HS-27A (cell line): ENCODE measurements around the gene HELZ2.
"Not testable (repeated sequence)": the region's sequence is repeated elsewhere in the genome, so short reads cannot be mapped to it uniquely, and the experiment has no call there.

ENCODE experiments used
- DNase-seq: peaks from one replicate; pipeline ENCODE4 v3.0.0-alpha.2; 2012; ENCODE audit warnings: low read depth, missing footprints

The HELZ2 gene

GRCh38 chr20:63579017-63579694 is 5.1 kb upstream of the HELZ2 start:
- no peak for DNase-seq

DNA sequence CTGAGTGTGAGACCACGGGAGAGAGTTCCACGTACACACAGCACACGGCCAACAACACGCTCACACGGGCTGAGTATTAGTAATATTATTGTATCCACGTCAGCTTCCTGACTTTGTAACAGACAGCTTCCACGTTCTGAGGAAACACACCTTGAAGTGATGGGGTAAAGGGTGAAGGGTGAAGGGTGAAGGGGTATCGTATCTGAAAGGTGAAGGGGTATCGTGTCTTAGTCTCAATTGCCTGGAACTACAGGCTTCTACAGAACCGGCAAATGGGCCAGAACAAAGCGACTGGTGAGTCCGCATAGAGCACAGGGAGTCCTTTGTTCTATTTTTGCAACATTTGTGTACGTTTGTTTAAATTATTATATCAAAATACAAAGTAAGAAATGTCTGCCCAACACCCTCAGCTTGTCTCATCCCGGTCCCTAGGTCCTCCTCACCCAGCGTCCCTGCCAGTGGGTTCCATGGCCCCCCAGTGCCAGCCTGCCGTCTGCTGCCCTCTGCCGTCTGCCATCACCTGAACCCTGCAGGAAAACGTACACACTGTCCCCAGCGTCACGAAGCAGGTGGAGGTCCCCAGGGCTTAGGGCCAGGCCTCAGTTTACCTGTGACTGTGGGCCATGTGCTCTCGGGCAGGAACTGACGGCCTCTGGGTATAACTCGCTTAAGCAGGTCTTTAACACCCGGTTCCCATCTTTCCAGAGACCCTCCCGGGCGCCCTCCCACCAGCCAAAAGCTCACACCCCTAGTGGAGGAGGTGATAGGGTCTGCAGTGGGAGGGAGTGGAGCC is 4.4 kb upstream of the HELZ2 start:
- DNase-seq, result no peak

DNA sequence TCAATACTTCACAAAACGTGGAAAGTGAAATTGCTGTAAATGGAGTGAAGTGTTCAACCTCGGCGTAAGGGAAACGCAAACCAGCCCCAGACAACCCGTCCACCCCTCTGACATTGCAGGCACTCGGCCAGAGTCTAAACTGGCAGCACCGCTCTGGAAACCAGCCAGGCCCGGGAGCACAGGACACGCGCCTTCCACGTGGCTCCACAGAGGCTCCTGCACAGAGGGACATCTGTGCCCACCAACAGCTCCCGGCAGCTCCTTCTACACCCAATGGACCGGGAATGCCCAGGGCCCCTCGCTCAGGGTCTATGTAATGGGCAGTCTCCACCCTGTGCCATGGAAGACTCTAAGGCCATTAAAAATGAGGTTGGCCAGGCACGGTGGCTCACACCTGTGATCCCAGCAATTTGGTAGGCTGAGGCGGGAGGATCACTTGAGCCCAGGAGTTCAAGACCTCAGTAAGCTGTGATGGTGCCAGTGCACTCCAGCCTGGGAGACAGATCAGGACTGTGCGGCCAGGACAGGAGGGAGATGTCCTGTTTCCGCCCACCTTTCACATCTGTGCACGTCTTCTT is 3.4 kb upstream of the HELZ2 start:
- DNase-seq, result no peak

GRCh38 chr20:63576311-63576710 is 2.3 kb upstream of the HELZ2 start:
- no peak for DNase-seq

DNA sequence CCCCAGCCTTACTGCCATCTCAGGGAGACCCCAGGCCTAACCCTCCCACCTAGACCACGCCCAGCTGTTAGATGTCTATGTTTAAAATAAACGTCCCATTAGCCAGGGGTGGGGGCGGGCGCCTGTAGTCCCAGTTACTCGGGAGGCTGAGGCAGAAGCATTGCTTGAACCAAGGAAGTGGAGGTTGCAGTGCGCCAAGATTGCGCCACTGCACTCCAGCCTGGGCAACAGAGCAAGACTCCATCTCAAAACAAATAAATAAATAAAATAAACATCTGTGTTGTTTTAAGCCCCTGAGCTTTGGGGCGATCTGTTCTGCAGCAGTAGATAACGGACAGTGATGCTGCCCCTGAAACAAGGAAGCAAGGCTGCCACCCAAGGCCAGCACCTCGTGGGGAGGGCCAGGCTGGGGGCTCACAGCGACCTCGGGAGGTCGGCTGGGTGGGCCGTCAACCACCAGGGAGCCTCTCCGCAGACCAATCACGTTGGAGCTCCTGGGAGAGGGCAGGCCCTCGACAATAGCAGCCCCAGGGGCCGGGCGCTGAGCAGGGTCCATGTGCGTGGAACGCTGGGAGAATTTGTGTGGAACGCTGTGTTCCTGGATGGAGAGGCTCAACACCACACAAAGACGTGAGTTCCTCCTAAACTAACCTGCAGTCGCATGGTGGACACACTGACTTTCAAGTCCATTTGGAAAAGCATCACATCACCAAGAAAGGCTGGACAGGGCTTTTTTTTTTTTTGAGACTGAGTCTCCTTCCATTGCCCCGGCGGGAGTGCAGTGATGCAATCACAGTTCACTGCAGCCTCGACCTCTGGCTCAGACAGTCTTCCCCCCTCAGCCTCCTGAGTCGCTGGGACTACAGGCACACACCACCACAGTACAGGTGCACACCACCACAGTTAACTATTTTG is 1.0 kb upstream of the HELZ2 start:
- no peak for DNase-seq

DNA sequence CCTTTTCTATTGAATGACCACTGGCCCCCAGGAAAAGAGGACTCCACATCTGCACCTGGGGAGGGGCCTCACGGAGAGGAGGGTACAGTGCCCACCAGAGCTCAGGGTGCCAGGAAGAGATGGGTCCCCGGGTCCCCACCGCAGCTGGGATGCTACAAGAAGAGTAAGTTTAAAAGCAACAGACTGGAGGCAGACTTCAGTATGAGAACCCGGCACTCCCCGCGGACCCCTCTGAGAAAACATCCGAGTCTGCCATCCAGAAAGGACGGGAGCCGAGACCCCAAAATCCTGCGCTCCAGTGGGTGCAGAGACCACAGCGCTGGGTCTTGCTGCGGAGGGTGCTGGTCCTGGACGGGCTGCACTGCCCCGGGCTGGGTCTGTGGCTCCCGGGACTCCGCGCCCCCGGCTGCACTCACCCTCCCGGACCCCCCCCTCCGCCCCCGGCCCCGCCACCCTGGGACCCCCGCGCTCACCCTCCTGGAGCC is 350 bp downstream of the HELZ2 start:
- no peak for DNase-seq

DNA sequence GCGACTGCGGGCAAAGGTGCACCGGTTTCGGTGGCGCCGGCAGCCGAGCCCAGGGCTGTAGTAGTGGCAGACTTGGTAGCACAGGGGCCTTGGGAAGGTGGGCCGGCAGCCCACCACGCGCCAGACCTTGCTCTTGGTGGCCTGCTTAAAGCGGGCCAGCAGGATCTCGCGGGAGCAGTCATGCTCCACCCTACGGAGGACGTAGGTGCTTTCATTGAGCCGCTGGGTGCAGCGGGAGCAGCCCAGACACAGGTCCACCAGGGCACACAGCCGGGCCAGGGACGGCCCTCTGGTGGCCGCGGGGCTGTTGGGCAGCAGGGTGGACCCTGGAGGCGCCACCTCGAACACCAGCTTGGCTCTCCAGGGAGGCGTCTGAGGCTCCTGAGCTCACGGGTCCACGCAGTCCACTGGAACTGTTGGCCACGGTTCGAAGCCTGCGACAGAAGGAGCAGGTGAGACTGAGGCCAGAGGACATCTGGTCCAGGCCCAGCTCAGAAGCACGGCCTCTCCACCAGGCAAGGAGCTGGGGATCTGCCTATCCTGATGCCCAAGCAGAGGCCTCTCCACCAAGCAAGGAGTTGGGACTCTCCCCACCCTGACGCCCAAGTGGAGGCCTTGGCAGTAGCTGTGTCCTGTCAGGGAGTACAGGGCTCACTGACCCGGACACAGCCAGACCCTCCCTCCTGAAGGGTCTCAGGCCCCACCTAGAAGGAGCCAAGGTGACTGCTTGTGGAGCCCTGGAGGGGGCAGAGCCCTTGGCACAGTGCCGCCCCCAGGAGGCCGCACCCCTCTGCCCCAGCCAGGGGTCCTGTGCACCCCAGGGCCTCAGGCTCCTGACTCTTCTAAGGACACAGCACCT is 1.0 kb downstream of the HELZ2 start:
- DNase-seq, result no peak

- no peak for DNase-seq
Measured at GRCh38 chr20:63572071-63572787, 1.8 kb downstream of the HELZ2 start.

- not testable (repeated sequence) for DNase-seq
Measured at GRCh38 chr20:63571087-63571478, 3.0 kb downstream of the HELZ2 start.

- no peak for DNase-seq
Measured at GRCh38 chr20:63570281-63571086, 3.6 kb downstream of the HELZ2 start.

DNA sequence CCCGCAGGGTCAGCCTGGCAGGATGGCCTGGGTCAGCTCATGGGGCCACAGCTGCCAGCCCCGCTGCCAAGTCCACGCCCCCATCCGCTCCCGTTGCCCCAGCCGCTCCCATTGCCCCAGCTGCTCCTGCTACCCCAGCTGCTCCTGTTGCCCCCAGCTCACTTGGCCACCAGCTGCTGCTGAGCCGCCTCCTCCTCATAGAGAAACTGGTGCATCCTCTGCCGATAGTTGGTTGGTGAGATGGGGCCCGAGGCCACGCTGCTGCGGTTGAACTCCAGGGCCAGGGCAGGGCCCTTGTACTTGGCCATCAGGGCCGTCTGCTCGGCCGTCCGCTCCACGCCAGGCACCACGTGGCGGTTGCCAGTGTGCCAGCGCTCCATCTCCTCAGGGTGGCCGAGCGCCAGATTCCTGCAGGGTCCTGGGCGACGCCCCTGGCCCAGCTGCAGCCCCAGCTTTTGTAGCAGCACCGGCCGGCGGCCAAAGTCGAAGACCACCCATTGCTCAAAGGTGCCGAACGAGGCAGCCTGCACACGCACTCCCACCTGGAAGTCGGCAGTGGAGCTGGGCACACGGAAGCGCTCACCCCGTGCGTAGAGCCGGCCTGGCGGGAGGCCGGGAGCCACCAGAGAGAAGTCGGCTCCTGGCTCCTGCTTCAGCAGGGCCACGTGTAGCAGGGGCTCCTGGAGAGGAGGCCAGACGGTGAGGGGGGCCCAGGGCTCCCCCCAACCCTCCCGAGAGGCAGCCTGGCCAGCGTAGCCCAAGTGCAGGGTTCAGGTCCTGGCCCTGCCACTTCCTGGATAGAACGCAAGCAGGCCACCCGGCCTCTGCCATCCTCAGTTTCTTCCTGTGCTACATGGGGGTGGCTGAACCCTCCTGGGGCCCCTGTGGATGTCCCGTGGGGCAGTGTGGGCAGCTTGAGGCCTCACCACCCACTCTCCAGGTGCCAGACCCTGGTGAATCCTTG is 4.8 kb downstream of the HELZ2 start:
- no peak for DNase-seq

- DNase-seq, result no peak
Measured at GRCh38 chr20:63568170-63568981, 5.7 kb downstream of the HELZ2 start.

DNA sequence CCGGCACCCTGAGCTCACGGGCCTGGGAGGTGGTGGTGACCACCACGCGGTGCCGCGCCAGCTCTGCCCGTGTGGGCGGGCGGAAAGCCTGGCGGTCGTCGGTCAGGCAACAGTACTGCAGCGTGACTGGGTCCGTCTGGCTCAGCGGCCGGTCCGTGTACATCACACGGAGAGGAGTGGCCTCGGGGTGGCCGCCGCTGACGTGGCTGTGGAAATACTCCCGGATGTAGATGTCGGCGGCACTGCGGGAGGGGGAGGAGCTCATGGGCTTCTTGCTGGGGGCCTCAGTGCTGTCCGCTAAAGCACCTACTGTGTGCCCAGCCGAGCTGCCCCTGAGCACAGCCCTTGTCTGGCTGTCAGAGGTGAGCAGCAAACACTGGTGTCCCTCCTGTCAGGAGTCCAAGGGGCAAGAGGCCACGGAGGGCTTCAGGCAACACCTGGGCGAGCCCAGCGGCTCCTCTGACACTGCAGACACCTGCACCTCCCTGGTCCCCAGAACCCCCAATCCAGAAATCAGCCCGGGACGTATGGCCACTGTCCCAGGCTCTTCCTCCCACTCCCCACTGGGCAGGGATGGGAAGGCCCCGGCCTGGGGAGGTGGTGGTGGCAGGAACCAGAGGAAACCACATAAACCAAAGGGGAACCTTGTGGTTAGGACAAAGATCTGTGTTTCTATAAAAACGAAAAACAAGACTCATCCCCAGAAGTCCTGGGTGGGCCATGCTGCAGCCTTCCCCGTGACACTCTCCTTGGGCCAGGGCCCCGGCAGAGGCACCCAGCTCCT is 6.5 kb downstream of the HELZ2 start:
- DNase-seq, result no peak

DNA sequence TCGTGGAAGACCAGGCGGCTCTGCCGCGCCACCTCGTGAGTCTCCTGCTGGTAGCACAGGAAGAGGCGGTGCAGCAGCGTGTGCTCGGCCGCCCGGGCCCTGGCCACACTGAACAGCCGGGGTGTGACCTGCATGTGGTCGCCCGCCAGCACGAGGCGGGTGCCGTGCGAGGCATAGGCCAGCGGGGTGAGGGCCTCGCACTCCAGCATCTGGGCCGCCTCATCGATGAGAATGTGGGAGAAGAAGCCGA is 7.0 kb downstream of the HELZ2 start:
- DNase-seq, result no peak

GRCh38 chr20:63566395-63567135 is 7.5 kb downstream of the HELZ2 start:
- DNase-seq, result no peak

GRCh38 chr20:63565699-63566335 is 8.2 kb downstream of the HELZ2 start:
- no peak for DNase-seq
